22Rv1 (cell line): ENCODE data around the gene LAMA5.

ENCODE experiments used
- H3K27ac ChIP-seq: fragments of 450-650 bp; 2 replicates; pipeline ENCODE4 v1.5.1; 2017
- CTCF ChIP-seq: fragments of 450-650 bp; IDR thresholded peaks from 2 replicates; pipeline ENCODE4 v1.5.1; 2017; ENCODE audit warnings: mild to moderate bottlenecking
- ZFX ChIP-seq: fragments of 450-650 bp; IDR thresholded peaks from 2 replicates; pipeline ENCODE4 v1.6.1; 2017; ENCODE audit warnings: antibody characterized with exemption, borderline replicate concordance

LAMA5 gene

GRCh38 chr20:62338294-62338620 is 28.9 kb downstream of the LAMA5 start:
- TF ChIP-seq CTCF (no peak), ZFX (no peak)
- H3K27ac ChIP-seq, result no peak overlapping the region

GRCh38 chr20:62337558-62338293 is 29.4 kb downstream of the LAMA5 start:
- no peak overlapping the region for H3K27ac ChIP-seq
- no peak for TF ChIP-seq CTCF

- H3K27ac ChIP-seq, result no peak overlapping the region
Measured at GRCh38 chr20:62336775-62337557, 30.1 kb downstream of the LAMA5 start.

GRCh38 chr20:62336329-62336728 is 30.8 kb downstream of the LAMA5 start:
- no peak overlapping the region for H3K27ac ChIP-seq
- TF ChIP-seq ZFX, result no peak
- TF ChIP-seq CTCF, result no peak

More at GRCh38 chr20:62336775-62337557, 30.1 kb downstream of the LAMA5 start:
- TF ChIP-seq CTCF (no peak), ZFX (no peak)

GRCh38 chr20:62335532-62335931 is 31.6 kb downstream of the LAMA5 start:
- no peak overlapping the region for H3K27ac ChIP-seq
- no peak for TF ChIP-seq ZFX
- TF ChIP-seq CTCF, result no peak

GRCh38 chr20:62334881-62335280 is 32.2 kb downstream of the LAMA5 start:
- no peak overlapping the region for H3K27ac ChIP-seq
- TF ChIP-seq CTCF (no peak), ZFX (no peak)

GRCh38 chr20:62333820-62334595 is 33.1 kb downstream of the LAMA5 start:
- H3K27ac ChIP-seq, result no peak overlapping the region
- TF ChIP-seq CTCF, result no peak
